Urinary bladder (tissue), 4 donors: ENCODE measurements around the gene NUDT22. TPM values are rescaled to one million over a fixed set of nuclear protein-coding genes. Genes with fewer than 3 reads are reported as not detected.

Source experiments
- DNase-seq: peaks from one replicate; pipeline ENCODE4 v3.0.0-alpha.2; 2015; ENCODE audit errors: extremely low spot score
- H3K27ac ChIP-seq: one replicate; pipeline ENCODE4 v1.5.1; 2013; ENCODE audit warnings: low read depth, mild to moderate bottlenecking, moderate library complexity
- H3K36me3 ChIP-seq: one replicate; pipeline ENCODE4 v1.6.1; 2013; ENCODE audit warnings: mild to moderate bottlenecking, moderate library complexity; ENCODE audit not compliant: insufficient read depth
- H3K4me1 ChIP-seq: one replicate; pipeline ENCODE4 v1.6.1; 2013; ENCODE audit warnings: mild to moderate bottlenecking, moderate library complexity; ENCODE audit not compliant: insufficient read depth
- H3K4me3 ChIP-seq: one replicate; pipeline ENCODE4 v1.5.1; 2013; ENCODE audit warnings: low read depth, low read length
- WGBS: extraction: QIAGEN DNeasy Blood & Tissue Kit; methylation state at CpG from one replicate; pipeline ENCODE4 v1.1.7; 2013; 5-methylcytosine and 5-hydroxymethylcytosine counted together
- polyA plus RNA-seq: library from polyadenylated mRNA; stranded (reverse); fragments of 200-250 nt; gene quantifications from one replicate; pipeline ENCODE4 v1.2.3, GENCODE V29; 2013
- total RNA-seq: library from RNA; depleted of rRNA; stranded (reverse); fragments of >200 nt; gene quantifications from one replicate; pipeline ENCODE4 v1.2.3, GENCODE V29; 2014
- donor health status: healthy with polysubstance abuse.
- donor health status: healthy.

Gene NUDT22
- total and polyA plus RNA-seq, 2 donors, result 15.4 to 61.0 TPM

DNA sequence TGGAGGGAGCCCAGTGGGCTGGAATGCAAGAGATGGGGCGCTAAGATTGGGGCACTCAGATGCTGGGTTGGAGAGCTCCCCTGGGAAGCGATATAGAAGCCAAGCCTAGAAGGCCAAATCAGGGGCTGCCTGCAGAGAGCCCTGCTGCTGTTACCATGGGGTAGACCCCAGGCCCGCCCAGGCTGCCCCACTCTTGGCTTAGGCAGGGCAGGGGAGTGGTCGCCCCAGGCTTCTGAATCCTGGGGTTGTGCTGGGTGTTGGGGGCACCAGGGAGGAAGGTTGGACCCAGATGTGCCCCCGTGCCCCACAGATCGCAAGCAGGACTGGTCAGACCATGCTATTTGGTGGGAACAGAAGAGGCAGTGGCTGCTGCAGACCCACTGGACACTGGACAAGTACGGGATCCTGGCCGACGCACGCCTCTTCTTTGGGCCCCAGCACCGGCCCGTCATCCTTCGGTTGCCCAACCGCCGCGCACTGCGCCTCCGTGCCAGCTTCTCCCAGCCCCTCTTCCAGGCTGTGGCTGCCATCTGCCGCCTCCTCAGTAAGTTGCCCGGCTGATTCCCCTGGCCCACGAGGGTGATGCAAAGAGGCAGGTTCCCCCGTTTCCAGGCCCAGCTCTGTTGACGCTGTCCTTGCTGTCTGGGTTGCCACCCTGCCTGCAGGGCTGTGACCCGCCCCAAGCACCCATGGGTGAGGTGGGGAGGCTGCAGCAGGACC, 15.6 kb upstream of the NUDT22 start:
- no peaks in the 10 kb centered on the region for H3K36me3 ChIP-seq
- 94% methylated on average over 24 of the region's 24 CpGs for WGBS

DNA sequence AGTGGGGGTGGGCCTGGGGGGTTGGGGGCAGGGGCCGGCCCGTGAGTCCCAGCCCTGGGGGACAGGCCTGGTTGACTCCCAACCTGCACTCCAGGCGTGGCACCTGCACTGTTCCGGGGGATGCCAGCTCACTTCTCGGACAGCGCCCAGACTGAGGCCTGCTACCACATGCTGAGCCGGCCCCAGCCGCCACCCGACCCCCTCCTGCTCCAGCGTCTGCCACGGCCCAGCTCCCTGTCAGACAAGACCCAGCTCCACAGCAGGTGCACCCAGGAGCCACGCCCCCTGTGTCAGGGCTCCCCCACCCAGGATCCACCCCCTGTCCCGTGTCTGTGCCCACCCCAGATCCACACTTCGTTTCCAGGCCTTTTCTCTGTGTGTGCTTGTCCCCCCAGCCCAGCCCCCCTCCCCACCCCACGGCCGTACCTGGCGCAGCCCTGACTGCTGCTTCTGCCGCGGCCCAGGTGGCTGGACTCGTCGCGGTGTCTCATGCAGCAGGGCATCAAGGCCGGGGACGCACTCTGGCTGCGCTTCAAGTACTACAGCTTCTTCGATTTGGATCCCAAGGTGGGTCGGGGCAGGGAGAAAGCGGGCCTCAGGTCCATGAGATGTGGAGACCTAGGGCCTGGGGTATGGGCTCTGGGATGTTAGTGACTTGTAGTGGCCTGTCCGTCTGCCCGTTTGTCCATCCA, 14.7 kb upstream of the NUDT22 start:
- H3K4me3 ChIP-seq, result no peak overlapping the region
- no peak overlapping the region for H3K27ac ChIP-seq
- H3K36me3 ChIP-seq, result no peaks in the 10 kb centered on the region
- no peaks in the 10 kb centered on the region for H3K4me1 ChIP-seq
- no peak for DNase-seq
- WGBS, result 85% methylated on average over 30 of the region's 30 CpGs

More for the DNA sequence above, 15.6 kb upstream of the NUDT22 start:
- H3K27ac ChIP-seq, result no peak overlapping the region
- no peak for DNase-seq
- no peak overlapping the region for H3K4me3 ChIP-seq
- no peaks in the 10 kb centered on the region for H3K4me1 ChIP-seq

GRCh38 chr11:64216879-64217278, 9.2 kb upstream of the NUDT22 start:
- 93% methylated on average over 6 of the region's 6 CpGs for WGBS
- Histone ChIP-seq H3K27ac (no peak overlapping the region), H3K36me3 (no peaks in the 10 kb centered on the region), H3K4me1 (no peaks in the 10 kb centered on the region), H3K4me3 (no peak overlapping the region)
- no peak for DNase-seq

DNA sequence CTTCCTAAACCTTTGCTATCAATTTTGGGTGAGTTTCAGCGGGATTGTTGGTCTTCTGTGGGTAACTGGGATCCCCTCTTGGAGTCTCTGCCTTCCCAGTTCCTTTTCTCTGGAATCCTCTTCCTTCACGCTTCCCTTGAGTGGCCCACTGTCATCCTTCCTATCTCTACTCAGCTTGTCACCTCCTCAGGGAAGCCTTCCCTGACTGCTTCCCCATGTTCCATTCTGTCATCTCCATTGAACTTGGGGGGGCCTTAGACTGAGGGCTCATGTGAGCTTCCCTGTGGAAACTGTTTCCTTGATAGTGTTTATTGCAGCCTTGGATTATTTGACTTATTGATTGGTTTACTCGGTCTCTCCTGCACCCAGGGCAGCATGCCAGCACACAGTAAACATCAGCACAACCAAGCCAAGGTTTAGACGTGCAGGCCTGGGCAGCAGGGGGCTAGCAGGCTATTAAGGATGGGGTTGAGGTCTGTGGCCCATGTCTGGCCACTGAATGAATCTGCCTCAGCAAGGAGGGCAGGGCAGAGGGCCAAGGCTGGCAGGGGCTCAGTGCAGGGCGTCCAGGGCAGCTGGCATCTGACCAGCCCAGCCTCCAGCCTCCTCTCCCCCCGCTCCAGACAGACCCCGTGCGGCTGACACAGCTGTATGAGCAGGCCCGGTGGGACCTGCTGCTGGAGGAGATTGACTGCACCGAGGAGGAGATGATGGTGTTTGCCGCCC, 7.3 kb upstream of the NUDT22 start:
- no peak overlapping the region for H3K27ac ChIP-seq
- H3K36me3 ChIP-seq, result no peaks in the 10 kb centered on the region
- 64% methylated on average over 11 of the region's 11 CpGs for WGBS
- no peak overlapping the region for H3K4me3 ChIP-seq
- H3K4me1 ChIP-seq, result no peaks in the 10 kb centered on the region
- no peak for DNase-seq

DNA sequence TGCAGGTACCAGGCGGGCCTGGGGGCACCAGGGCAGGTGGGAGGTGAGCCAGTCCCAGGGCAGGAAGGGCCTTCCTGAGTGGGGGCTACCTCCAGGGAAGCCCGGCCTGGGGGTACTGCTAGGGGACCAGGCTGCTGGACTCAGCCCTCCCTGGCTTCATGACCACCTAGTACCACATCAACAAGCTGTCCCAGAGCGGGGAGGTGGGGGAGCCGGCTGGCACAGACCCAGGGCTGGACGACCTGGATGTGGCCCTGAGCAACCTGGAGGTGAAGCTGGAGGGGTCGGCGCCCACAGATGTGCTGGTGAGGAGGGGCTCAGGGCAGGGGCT, 6.8 kb upstream of the NUDT22 start:
- DNase-seq, result no peak
- WGBS, result 90% methylated on average over 7 of the region's 7 CpGs
- no peak overlapping the region for H3K4me3 ChIP-seq
- no peak overlapping the region for H3K27ac ChIP-seq
- no peaks in the 10 kb centered on the region for H3K4me1 ChIP-seq
- no peaks in the 10 kb centered on the region for H3K36me3 ChIP-seq

GRCh38 chr11:64219755-64220154, 6.3 kb upstream of the NUDT22 start:
- 92% methylated on average over 10 of the region's 10 CpGs for WGBS
- Histone ChIP-seq H3K36me3 (no peaks in the 10 kb centered on the region), H3K27ac (no peak overlapping the region), H3K4me3 (no peak overlapping the region), H3K4me1 (no peaks in the 10 kb centered on the region)
- DNase-seq, result no peak

GRCh38 chr11:64220271-64220670, 5.8 kb upstream of the NUDT22 start:
- H3K36me3 ChIP-seq, result no peaks in the 10 kb centered on the region
- no peak for DNase-seq
- no peaks in the 10 kb centered on the region for H3K4me1 ChIP-seq
- 94% methylated on average over 17 of the region's 17 CpGs for WGBS
- no peak overlapping the region for H3K4me3 ChIP-seq
- H3K27ac ChIP-seq, result no peak overlapping the region

DNA sequence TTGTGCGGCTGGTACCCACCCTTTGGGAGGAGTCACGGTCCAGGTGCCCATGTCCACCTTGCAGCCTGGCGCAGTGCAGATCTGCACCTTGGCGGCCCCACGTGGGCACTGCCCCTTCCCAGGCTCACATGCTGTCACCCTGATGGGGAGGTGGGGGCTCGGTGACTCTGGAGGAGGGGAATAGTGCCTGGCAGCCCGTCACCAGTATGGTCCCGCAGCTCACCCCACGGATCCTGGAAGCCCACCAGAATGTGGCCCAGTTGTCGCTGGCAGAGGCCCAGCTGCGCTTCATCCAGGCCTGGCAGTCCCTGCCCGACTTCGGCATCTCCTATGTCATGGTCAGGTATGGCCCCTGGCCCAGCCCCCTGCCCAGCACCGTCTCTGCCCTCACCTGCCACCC, 5.3 kb upstream of the NUDT22 start:
- Histone ChIP-seq H3K36me3 (no peaks in the 10 kb centered on the region), H3K4me1 (no peaks in the 10 kb centered on the region), H3K4me3 (no peak overlapping the region), H3K27ac (no peak overlapping the region)
- DNase-seq, result no peak
- 88% methylated on average over 14 of the region's 14 CpGs for WGBS

- H3K4me3 ChIP-seq, result no peak overlapping the region
- H3K4me1 ChIP-seq, result no peaks in the 10 kb centered on the region
- no peaks in the 10 kb centered on the region for H3K36me3 ChIP-seq
- whole genome bisulfite sequencing, result 68% methylated on average over 9 of the region's 9 CpGs
- H3K27ac ChIP-seq, result no peak overlapping the region
- no peak for DNase-seq
Measured at GRCh38 chr11:64222651-64223000, 3.4 kb upstream of the NUDT22 start.

DNA sequence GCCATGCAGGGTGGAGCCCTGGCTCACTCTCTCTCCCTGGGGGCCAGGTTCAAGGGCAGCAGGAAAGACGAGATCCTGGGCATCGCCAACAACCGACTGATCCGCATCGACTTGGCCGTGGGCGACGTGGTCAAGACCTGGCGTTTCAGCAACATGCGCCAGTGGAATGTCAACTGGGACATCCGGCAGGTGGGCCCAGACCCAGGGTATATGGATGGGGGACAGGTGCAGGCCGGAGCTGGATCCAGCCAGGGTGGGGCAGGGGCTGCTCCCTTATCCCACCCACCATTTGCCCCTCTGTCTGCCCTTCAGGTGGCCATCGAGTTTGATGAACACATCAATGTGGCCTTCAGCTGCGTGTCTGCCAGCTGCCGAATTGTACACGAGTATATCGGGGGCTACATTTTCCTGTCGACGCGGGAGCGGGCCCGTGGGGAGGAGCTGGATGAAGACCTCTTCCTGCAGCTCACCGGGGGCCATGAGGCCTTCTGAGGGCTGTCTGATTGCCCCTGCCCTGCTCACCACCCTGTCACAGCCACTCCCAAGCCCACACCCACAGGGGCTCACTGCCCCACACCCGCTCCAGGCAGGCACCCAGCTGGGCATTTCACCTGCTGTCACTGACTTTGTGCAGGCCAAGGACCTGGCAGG, 2.9 kb upstream of the NUDT22 start:
- no peaks in the 10 kb centered on the region for H3K4me1 ChIP-seq
- DNase-seq, result no peak
- WGBS, result 79% methylated on average over 24 of the region's 24 CpGs
- H3K36me3 ChIP-seq, result no peaks in the 10 kb centered on the region
- no peak overlapping the region for H3K4me3 ChIP-seq
- no peak overlapping the region for H3K27ac ChIP-seq

GRCh38 chr11:64224151-64224890, 1.8 kb upstream of the NUDT22 start:
- H3K4me1 ChIP-seq, result no peaks in the 10 kb centered on the region
- H3K36me3 ChIP-seq, result no peaks in the 10 kb centered on the region
- 91% methylated on average over 17 of the region's 17 CpGs for WGBS
- no peak for DNase-seq
- no peak overlapping the region for H3K27ac ChIP-seq
- H3K4me3 ChIP-seq, result no peak overlapping the region

DNA sequence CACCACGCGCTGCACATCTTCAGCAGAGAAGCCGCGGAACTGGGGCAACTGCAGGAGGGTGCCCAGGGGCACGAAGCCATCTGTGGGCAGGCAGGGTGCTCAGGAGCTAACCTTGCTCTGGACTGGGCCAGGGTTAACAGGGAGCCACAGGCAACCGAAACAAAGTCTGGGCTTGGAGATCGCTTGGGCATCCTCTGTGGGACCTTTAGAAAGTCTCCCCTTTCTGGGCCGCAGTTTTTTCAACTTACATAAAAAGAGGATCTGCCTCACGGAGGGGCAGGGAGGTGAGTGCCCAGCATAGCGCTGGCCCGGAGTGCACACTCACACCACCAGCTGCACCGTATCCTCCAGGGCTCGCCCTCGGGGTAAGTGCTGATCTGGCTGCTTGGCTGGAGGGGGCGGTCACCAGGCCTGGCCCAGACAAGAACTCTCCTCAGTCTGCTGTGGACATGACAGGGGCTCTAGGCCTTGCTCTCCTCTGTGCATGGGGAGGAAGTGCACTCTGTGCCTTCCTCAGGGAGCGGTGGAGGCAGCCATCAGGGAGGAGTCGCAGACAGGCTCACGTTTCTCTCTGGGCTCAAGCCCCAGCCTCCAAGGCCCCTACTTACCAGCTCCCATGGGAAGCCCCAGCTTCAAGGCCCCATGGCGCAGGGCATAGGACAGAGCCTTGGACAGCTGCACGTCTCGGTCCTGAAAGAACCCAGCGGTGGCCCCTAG, 1.0 kb upstream of the NUDT22 start:
- Histone ChIP-seq H3K27ac (no peak overlapping the region), H3K4me1 (no peaks in the 10 kb centered on the region)
- WGBS, result 62% methylated on average over 22 of the region's 22 CpGs

More for the DNA sequence above, 1.0 kb upstream of the NUDT22 start:
- no peaks in the 10 kb centered on the region for H3K36me3 ChIP-seq
- H3K4me3 ChIP-seq, result peak overlapping the region; percentile 62
- no peak for DNase-seq
